GM12874 (cell line): Measurements from ENCODE around the gene LRRC39.

Experiments used
- CTCF ChIP-seq: IDR thresholded peaks from 2 replicates; pipeline ENCODE4 v1.5.1; 2011; ENCODE audit warnings: low read depth, mild to moderate bottlenecking, control low read depth, low read length, moderate library complexity; ENCODE audit not compliant: insufficient read depth

The LRRC39 gene

DNA sequence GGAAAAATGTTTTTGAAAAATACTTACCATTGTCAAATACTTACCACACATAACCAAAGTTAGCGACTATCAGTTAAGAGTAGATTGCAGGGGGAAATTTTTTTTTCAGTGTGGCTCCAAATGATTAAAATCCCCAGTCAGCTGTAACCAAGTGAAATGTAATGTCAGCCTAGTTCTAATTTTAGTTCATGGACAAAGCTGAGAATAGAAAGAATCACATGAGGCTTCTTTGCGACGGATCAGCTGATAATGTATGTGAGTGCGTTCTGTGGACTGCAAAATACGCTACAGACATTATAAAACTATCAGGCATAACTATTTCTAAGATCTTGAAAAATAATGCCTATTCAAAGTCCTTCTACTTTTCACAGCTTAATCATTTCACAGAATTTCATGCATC, at the start of gene LRRC39:
LRRC39 (minus strand) TSS at position 166 of the 400 bp plus-strand sequence. CDS start 9,740 bp downstream, outside the sequence.
- no peak for TF ChIP-seq CTCF

DNA sequence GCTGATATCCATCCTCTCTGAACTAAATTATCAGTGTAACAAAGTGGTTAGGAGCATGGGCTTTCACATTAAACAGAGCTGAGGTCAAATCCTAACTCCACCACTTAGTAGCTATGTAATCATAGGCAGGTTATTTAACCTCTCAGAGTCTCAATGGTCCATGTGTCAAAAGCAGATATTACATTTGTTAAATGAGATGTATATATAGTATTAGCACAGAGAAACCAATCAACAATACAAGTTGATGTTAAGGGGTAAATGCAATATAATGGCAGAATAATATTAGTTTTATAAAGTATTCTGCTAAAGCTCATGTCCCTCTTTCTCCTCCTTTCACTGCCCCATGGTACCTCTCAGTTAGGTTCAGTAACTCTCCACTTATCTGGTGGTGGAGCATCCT, 44.4 kb upstream of the LRRC39 start:
- TF ChIP-seq CTCF: no peak

DNA sequence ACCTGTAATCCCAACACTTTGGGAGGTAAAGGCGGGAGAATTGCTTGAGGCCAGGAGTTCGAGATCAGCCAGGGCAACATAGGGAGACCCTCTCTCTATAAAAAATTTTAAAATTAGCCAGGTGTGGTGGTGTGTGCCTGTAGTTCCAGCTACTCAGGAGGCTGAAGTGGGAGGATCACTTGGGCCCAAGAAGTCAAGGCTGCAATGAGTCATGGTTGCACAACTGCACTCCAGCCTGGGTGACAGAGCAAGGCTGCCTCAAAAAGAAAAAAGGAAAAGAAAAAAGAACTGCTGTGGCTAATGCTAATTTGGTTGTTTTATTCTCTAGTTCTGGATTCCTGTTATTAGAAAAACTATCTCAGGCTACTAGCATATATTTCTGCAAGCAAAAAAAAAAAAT, 41.8 kb upstream of the LRRC39 start:
- TF ChIP-seq CTCF: no peak

GRCh38 chr1:100219457-100219856, 41.4 kb upstream of the LRRC39 start:
- no peak for TF ChIP-seq CTCF

GRCh38 chr1:100217834-100218233, 39.8 kb upstream of the LRRC39 start:
- no peak for TF ChIP-seq CTCF

DNA sequence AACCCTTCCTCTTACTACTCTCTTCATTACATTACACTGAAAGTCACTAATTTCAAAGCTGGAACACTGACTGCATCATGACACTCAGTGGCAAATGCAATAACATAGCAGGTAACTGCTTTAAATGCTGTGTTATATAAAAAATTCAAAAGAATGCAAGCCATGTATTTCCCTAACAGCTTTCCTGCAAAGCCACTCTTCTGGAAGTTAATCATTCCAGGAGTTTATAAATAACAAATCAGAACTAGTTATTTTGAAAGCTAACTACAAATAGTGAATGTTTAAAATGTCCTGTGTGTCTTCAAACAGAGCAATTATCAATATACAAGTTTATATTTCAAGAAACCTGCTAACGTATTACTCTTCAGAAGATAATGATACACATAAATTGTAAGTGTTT, 37.0 kb upstream of the LRRC39 start:
- TF ChIP-seq CTCF: no peak

GRCh38 chr1:100213141-100213540, 35.1 kb upstream of the LRRC39 start:
- no peak for TF ChIP-seq CTCF

DNA sequence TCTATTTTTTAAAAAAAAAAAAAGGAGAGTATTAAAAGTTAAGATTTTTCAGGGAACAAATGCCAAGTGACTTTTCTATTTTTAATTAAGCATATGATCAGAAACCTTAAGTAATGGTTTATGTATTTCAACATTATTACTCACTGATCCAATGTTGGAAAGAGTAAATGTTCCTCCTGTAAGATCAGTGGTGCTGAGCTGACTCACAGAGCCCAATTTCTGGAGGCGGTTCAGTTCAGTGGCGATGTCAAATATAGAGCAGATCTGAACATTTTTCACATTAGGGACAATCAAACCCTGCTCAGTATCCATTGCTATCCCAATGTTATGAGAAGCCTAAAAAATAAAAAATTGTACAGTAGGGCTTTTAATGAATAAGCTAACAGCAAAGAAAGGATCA, 28.2 kb upstream of the LRRC39 start:
- TF ChIP-seq CTCF: no peak
